WTC11 (cell line): ENCODE measurements around the gene RGS14. TPM values are rescaled to one million over a fixed set of nuclear protein-coding genes. Genes with fewer than 3 reads are reported as not detected.

Source experiments
- ATAC-seq: fragments of 200-7000 bp; cut with Tn5 transposase; 2 replicates; pipeline ENCODE4 v1.10.0; 2021; ENCODE audit warnings: mild to moderate bottlenecking, moderate library complexity
- CTCF ChIA-PET: fragments of 300-600 bp; sonication (Branson Sonifier 250); formaldehyde crosslinking; loops from one replicate; lab custom pipeline; 2021; ENCODE audit warnings: antibody characterized with exemption; lab: Charles Lee
- POLR2A ChIA-PET: fragments of 350-600 bp; sonication (Branson Sonifier 250); formaldehyde crosslinking; loops from one replicate; lab custom pipeline; 2021; ENCODE audit warnings: antibody characterized with exemption; lab: Charles Lee
- DNase-seq: peaks from one replicate; pipeline ENCODE4 v3.0.0; 2021; ENCODE audit warnings: low spot score
- H3K27ac Mint-ChIP-seq: 2 replicates; pipeline ENCODE4 v1.8.0; 2021; ENCODE audit warnings: mixed read lengths
- H3K27me3 Mint-ChIP-seq: 2 replicates; pipeline ENCODE4 v1.8.0; 2021; ENCODE audit warnings: low read depth, mild to moderate bottlenecking, moderate library complexity, mixed read lengths
- H3K36me3 Mint-ChIP-seq: 2 replicates; pipeline ENCODE4 v1.8.0; 2021; ENCODE audit warnings: mixed read lengths
- H3K4me1 Mint-ChIP-seq: 2 replicates; pipeline ENCODE4 v1.8.0; 2022; ENCODE audit warnings: mixed read lengths
- H3K4me3 Mint-ChIP-seq: 2 replicates; pipeline ENCODE4 v1.8.0; 2021; ENCODE audit warnings: mild to moderate bottlenecking, moderate library complexity, mixed read lengths
- H3K9me3 Mint-ChIP-seq: 2 replicates; pipeline ENCODE4 v1.8.0; 2021; ENCODE audit warnings: mixed read lengths
- ATF1 ChIP-seq: sonication (generic); formaldehyde crosslinking; IDR thresholded peaks from 2 replicates; pipeline ENCODE4 v1.8.1; 2023; ENCODE audit warnings: mild to moderate bottlenecking, moderate library complexity, missing genetic modification reagents
- CREM ChIP-seq: sonication (generic); formaldehyde crosslinking; IDR thresholded peaks from 2 replicates; pipeline ENCODE4 v1.8.1; 2022; ENCODE audit warnings: mild to moderate bottlenecking, missing genetic modification reagents, moderate library complexity
- ELF4 ChIP-seq: sonication (generic); formaldehyde crosslinking; IDR thresholded peaks from 2 replicates; pipeline ENCODE4 v1.8.1; 2022; ENCODE audit warnings: low read depth, mild to moderate bottlenecking, moderate library complexity, missing genetic modification reagents
- FOXP1 ChIP-seq: sonication (generic); formaldehyde crosslinking; IDR thresholded peaks from 2 replicates; pipeline ENCODE4 v1.8.0; 2022; ENCODE audit warnings: missing genetic modification reagents, mild to moderate bottlenecking, moderate library complexity, borderline replicate concordance
- NFE2L1 ChIP-seq: sonication (generic); formaldehyde crosslinking; IDR thresholded peaks from 2 replicates; pipeline ENCODE4 v1.8.1; 2023; ENCODE audit warnings: missing genetic modification reagents
- RORB ChIP-seq: fragments of 250-450 bp; sonication (Bioruptor Pico); IDR thresholded peaks from 2 replicates; pipeline ENCODE4 v1.9.0; 2021; ENCODE audit warnings: mild to moderate bottlenecking
- SMAD4 ChIP-seq: sonication (generic); formaldehyde crosslinking; IDR thresholded peaks from 2 replicates; pipeline ENCODE4 v1.8.0; 2022; ENCODE audit warnings: mild to moderate bottlenecking, missing genetic modification reagents
- SOX15 ChIP-seq: fragments of 250-450 bp; sonication (Bioruptor Pico); IDR thresholded peaks from 2 replicates; pipeline ENCODE4 v1.9.0; 2021; ENCODE audit warnings: mild to moderate bottlenecking
- TP53 ChIP-seq: sonication (generic); formaldehyde crosslinking; IDR thresholded peaks from 2 replicates; pipeline ENCODE4 v1.8.1; 2023; ENCODE audit warnings: mild to moderate bottlenecking, missing genetic modification reagents
- ZNF219 ChIP-seq: sonication (generic); formaldehyde crosslinking; IDR thresholded peaks from 2 replicates; pipeline ENCODE4 v1.8.0; 2023; ENCODE audit warnings: missing genetic modification reagents, mild to moderate bottlenecking, borderline replicate concordance
- ZNF232 ChIP-seq: sonication (generic); formaldehyde crosslinking; IDR thresholded peaks from 2 replicates; pipeline ENCODE4 v1.8.0; 2022; ENCODE audit warnings: mild to moderate bottlenecking, missing genetic modification reagents
- ZNF317 ChIP-seq: sonication (generic); formaldehyde crosslinking; IDR thresholded peaks from 2 replicates; pipeline ENCODE4 v1.8.1; 2023; ENCODE audit warnings: low read depth, mild to moderate bottlenecking, moderate library complexity, missing genetic modification reagents, borderline replicate concordance
- ZNF416 ChIP-seq: fragments of 250-450 bp; sonication (Bioruptor Pico); IDR thresholded peaks from 2 replicates; pipeline ENCODE4 v1.9.0; 2021; ENCODE audit warnings: mild to moderate bottlenecking, inconsistent platforms
- total RNA-seq: library from RNA; stranded (reverse); gene quantifications from 3 replicates; pipeline ENCODE4 v1.2.3, GENCODE V29; 2021
- TF ChIP-seq, protein P1 (sequence below): fragments of 200-600 bp; IDR thresholded peaks from 2 replicates; pipeline ENCODE4 v1.8.0; 2022; ENCODE audit warnings: antibody characterized with exemption
- TF ChIP-seq, protein P2 (sequence below): sonication (generic); formaldehyde crosslinking; conservative IDR thresholded peaks from 2 replicates; pipeline ENCODE4 v1.8.1; 2022; ENCODE audit warnings: mild to moderate bottlenecking, missing genetic modification reagents
- TF ChIP-seq, protein P3 (sequence below): sonication (generic); formaldehyde crosslinking; IDR thresholded peaks from 2 replicates; pipeline ENCODE4 v1.8.1; 2022; ENCODE audit warnings: missing genetic modification reagents, borderline replicate concordance
- TF ChIP-seq, protein P4 (sequence below): sonication (generic); formaldehyde crosslinking; IDR thresholded peaks from 2 replicates; pipeline ENCODE4 v1.8.0; 2022; ENCODE audit warnings: missing genetic modification reagents
- TF ChIP-seq, protein P5 (sequence below): sonication (generic); formaldehyde crosslinking; IDR thresholded peaks from 2 replicates; pipeline ENCODE4 v1.8.0; 2022; ENCODE audit warnings: mild to moderate bottlenecking, missing genetic modification reagents
- TF ChIP-seq, protein P6 (sequence below): fragments of 250-450 bp; sonication (Bioruptor Pico); IDR thresholded peaks from 2 replicates; pipeline ENCODE4 v1.9.0; 2021; ENCODE audit warnings: mild to moderate bottlenecking, borderline replicate concordance
- TF ChIP-seq, protein P7 (sequence below): fragments of 250-450 bp; sonication (Bioruptor Pico); IDR thresholded peaks from 2 replicates; pipeline ENCODE4 v1.9.0; 2021; ENCODE audit warnings: mild to moderate bottlenecking
- TF ChIP-seq, protein P8 (sequence below): sonication (generic); formaldehyde crosslinking; IDR thresholded peaks from 2 replicates; pipeline ENCODE4 v1.8.0; 2022; ENCODE audit warnings: mild to moderate bottlenecking, missing genetic modification reagents

RGS14 gene
- total RNA-seq, 1 experiment from 2014 or later = 74.6 TPM

DNA sequence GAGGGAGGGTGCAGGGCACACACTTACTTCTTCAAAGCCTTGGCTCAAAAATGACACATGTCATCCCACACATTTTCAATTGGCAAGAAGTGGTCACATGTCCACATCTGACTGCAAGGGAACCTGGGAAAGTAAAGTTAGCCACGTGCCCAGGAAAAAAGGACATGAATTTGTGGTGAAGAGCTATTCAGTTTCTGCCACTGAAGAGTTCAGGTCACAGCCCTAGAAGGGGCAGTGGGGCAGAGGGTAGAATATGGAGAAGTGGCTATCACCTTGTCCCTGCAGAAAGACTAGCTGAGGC is 1.9 kb upstream of the RGS14 start:
- peaks cover 28% of the 10 kb centered on the region for H3K27me3 Mint-ChIP-seq
- TF ChIP-seq, protein P1, sequence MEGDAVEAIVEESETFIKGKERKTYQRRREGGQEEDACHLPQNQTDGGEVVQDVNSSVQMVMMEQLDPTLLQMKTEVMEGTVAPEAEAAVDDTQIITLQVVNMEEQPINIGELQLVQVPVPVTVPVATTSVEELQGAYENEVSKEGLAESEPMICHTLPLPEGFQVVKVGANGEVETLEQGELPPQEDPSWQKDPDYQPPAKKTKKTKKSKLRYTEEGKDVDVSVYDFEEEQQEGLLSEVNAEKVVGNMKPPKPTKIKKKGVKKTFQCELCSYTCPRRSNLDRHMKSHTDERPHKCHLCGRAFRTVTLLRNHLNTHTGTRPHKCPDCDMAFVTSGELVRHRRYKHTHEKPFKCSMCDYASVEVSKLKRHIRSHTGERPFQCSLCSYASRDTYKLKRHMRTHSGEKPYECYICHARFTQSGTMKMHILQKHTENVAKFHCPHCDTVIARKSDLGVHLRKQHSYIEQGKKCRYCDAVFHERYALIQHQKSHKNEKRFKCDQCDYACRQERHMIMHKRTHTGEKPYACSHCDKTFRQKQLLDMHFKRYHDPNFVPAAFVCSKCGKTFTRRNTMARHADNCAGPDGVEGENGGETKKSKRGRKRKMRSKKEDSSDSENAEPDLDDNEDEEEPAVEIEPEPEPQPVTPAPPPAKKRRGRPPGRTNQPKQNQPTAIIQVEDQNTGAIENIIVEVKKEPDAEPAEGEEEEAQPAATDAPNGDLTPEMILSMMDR = no peak
- TF ChIP-seq, protein P2, sequence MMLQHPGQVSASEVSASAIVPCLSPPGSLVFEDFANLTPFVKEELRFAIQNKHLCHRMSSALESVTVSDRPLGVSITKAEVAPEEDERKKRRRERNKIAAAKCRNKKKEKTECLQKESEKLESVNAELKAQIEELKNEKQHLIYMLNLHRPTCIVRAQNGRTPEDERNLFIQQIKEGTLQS (CRISPR knock-in tag) = no peak
- TF ChIP-seq, protein P3, sequence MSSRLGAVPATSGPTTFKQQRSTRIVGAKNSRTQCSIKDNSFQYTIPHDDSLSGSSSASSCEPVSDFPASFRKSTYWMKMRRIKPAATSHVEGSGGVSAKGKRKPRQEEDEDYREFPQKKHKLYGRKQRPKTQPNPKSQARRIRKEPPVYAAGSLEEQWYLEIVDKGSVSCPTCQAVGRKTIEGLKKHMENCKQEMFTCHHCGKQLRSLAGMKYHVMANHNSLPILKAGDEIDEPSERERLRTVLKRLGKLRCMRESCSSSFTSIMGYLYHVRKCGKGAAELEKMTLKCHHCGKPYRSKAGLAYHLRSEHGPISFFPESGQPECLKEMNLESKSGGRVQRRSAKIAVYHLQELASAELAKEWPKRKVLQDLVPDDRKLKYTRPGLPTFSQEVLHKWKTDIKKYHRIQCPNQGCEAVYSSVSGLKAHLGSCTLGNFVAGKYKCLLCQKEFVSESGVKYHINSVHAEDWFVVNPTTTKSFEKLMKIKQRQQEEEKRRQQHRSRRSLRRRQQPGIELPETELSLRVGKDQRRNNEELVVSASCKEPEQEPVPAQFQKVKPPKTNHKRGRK (CRISPR knock-in tag) = no peak
- no peak for TF ChIP-seq ZNF232 (CRISPR knock-in tag)
- TF ChIP-seq CREM (CRISPR knock-in tag) = no peak
- TF ChIP-seq, protein P4, sequence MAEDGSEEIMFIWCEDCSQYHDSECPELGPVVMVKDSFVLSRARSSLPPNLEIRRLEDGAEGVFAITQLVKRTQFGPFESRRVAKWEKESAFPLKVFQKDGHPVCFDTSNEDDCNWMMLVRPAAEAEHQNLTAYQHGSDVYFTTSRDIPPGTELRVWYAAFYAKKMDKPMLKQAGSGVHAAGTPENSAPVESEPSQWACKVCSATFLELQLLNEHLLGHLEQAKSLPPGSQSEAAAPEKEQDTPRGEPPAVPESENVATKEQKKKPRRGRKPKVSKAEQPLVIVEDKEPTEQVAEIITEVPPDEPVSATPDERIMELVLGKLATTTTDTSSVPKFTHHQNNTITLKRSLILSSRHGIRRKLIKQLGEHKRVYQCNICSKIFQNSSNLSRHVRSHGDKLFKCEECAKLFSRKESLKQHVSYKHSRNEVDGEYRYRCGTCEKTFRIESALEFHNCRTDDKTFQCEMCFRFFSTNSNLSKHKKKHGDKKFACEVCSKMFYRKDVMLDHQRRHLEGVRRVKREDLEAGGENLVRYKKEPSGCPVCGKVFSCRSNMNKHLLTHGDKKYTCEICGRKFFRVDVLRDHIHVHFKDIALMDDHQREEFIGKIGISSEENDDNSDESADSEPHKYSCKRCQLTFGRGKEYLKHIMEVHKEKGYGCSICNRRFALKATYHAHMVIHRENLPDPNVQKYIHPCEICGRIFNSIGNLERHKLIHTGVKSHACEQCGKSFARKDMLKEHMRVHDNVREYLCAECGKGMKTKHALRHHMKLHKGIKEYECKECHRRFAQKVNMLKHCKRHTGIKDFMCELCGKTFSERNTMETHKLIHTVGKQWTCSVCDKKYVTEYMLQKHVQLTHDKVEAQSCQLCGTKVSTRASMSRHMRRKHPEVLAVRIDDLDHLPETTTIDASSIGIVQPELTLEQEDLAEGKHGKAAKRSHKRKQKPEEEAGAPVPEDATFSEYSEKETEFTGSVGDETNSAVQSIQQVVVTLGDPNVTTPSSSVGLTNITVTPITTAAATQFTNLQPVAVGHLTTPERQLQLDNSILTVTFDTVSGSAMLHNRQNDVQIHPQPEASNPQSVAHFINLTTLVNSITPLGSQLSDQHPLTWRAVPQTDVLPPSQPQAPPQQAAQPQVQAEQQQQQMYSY (CRISPR knock-in tag) = no peak
- no peak for TF ChIP-seq SMAD4 (CRISPR knock-in tag)
- TF ChIP-seq SOX15 (CRISPR knock-in tag) = no peak
- TF ChIP-seq, protein P5, sequence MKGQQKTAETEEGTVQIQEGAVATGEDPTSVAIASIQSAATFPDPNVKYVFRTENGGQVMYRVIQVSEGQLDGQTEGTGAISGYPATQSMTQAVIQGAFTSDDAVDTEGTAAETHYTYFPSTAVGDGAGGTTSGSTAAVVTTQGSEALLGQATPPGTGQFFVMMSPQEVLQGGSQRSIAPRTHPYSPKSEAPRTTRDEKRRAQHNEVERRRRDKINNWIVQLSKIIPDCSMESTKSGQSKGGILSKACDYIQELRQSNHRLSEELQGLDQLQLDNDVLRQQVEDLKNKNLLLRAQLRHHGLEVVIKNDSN (CRISPR knock-in tag) = 0 out of 2 replicates have a peak, but pooled peaks have one; percentile 26
- no peak overlapping the region for H3K4me3 Mint-ChIP-seq
- peaks cover 5% of the 10 kb centered on the region for H3K4me1 Mint-ChIP-seq
- peaks cover 14% of the 10 kb centered on the region for H3K9me3 Mint-ChIP-seq
- no peaks in the 10 kb centered on the region for H3K36me3 Mint-ChIP-seq
- ATAC-seq = no peak
- POLR2A ChIA-PET = no interaction called here
- no peak for DNase-seq
- H3K27ac Mint-ChIP-seq = no peak overlapping the region
- CTCF ChIA-PET = interaction anchor here (0.9 to 1.3 kb wide), 5 partner anchors 13 to 269 kb away, joined by 3 to 6 read pairs (median 4); no protein-coding TSS in a partner anchor

DNA sequence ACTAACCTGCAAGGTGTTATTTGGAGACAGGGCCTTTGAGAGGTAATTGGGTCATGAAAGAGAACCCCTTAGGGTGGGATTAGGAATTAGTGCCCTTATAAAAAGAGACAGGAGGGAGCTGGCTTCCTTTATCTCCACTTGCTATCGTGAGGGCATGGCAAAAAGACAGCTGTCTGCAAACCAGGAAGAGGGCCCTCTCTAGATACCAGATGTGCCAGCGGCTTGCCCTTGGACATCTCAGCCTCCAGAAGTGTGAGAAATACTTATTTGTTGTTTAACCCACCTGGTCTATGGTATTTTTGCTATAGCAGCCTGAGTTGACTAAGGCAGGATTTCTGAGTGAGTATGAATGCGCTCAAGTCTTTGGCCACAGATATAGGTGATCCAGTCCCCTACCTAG is 978 bp upstream of the RGS14 start:
- ATAC-seq (no peak), DNase-seq (no peak)
- ChIA-PET POLR2A (no interaction called here), CTCF (interaction anchor here (0.9 to 1.3 kb wide), 4 partner anchors 12 to 47 kb away, joined by 3 to 6 read pairs (median 4); no protein-coding TSS in a partner anchor)
- Mint-ChIP-seq H3K27me3 (peaks cover 31% of the 10 kb centered on the region), H3K4me3 (no peak overlapping the region), H3K27ac (no peak overlapping the region), H3K9me3 (peaks cover 14% of the 10 kb centered on the region), H3K4me1 (peaks cover 6% of the 10 kb centered on the region), H3K36me3 (no peaks in the 10 kb centered on the region)
- TF ChIP-seq ELF4 (CRISPR knock-in tag) = no peak
- TF ChIP-seq, protein P6, sequence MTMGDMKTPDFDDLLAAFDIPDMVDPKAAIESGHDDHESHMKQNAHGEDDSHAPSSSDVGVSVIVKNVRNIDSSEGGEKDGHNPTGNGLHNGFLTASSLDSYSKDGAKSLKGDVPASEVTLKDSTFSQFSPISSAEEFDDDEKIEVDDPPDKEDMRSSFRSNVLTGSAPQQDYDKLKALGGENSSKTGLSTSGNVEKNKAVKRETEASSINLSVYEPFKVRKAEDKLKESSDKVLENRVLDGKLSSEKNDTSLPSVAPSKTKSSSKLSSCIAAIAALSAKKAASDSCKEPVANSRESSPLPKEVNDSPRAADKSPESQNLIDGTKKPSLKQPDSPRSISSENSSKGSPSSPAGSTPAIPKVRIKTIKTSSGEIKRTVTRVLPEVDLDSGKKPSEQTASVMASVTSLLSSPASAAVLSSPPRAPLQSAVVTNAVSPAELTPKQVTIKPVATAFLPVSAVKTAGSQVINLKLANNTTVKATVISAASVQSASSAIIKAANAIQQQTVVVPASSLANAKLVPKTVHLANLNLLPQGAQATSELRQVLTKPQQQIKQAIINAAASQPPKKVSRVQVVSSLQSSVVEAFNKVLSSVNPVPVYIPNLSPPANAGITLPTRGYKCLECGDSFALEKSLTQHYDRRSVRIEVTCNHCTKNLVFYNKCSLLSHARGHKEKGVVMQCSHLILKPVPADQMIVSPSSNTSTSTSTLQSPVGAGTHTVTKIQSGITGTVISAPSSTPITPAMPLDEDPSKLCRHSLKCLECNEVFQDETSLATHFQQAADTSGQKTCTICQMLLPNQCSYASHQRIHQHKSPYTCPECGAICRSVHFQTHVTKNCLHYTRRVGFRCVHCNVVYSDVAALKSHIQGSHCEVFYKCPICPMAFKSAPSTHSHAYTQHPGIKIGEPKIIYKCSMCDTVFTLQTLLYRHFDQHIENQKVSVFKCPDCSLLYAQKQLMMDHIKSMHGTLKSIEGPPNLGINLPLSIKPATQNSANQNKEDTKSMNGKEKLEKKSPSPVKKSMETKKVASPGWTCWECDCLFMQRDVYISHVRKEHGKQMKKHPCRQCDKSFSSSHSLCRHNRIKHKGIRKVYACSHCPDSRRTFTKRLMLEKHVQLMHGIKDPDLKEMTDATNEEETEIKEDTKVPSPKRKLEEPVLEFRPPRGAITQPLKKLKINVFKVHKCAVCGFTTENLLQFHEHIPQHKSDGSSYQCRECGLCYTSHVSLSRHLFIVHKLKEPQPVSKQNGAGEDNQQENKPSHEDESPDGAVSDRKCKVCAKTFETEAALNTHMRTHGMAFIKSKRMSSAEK (CRISPR knock-in tag) = no peak
- TF ChIP-seq NFE2L1 (CRISPR knock-in tag) = no peak
- TF ChIP-seq, protein P7, sequence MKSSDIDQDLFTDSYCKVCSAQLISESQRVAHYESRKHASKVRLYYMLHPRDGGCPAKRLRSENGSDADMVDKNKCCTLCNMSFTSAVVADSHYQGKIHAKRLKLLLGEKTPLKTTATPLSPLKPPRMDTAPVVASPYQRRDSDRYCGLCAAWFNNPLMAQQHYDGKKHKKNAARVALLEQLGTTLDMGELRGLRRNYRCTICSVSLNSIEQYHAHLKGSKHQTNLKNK (CRISPR knock-in tag) = no peak
- TF ChIP-seq FOXP1 = no peak
- TF ChIP-seq TP53 (CRISPR knock-in tag) = no peak
- no peak for TF ChIP-seq ATF1 (CRISPR knock-in tag)
- TF ChIP-seq, protein P8, sequence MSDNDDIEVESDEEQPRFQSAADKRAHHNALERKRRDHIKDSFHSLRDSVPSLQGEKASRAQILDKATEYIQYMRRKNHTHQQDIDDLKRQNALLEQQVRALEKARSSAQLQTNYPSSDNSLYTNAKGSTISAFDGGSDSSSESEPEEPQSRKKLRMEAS (CRISPR knock-in tag) = no peak
- no peak for TF ChIP-seq ZNF416 (CRISPR knock-in tag)
- no peak for TF ChIP-seq CREM (CRISPR knock-in tag)
- TF ChIP-seq ZNF317 (CRISPR knock-in tag) = no peak
- TF ChIP-seq RORB (CRISPR knock-in tag) = no peak
- no peak for TF ChIP-seq ZNF219
